HL-60/S4 treated with phorbol 12-myristate 13-acetate at 8.2 ng/mL for 4 days and 3 days (cell line): ENCODE measurements around the gene PAQR8.

Source experiments
- in situ Hi-C: fragments of 300-500 bp; cut with MboI; formaldehyde crosslinking; loops from 2 replicates; pipeline ENCODE4 v1.15.0; 2022; ENCODE audit warnings: low sequenced_read_pairs

The PAQR8 gene

GRCh38 chr6:52454556-52454955, 92.6 kb downstream of the PAQR8 start:
- in situ Hi-C loops, result no loop called here

GRCh38 chr6:52457096-52457495, 95.1 kb downstream of the PAQR8 start:
- in situ Hi-C loops, result no loop called here
